ENCODE results near the gene ACRBP.

DNA sequence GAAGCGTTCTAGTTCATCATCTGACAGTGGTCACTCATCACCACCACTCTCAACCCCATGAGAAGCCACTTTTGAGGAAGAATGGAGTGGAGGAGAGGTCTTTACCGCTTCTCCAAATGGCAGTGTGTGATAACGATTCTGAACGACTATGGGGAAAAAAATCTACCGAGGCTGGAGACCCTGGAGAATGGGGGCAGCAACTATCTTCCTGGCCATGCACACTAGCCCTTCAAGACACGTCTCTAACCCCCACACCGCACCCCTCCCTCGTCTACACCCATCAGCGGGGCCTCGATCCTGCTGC lies 15.3 kb upstream of the ACRBP start:
- TF ChIP-seq CTCF (conservative IDR thresholded peaks at IDR 0.05; ENCODE audit: low read depth, low read length) (no peak), EZH2 (IDR thresholded peaks at IDR 0.05; ENCODE audit: low read length, unreplicated experiment) (no peak)

All from PC-3 (cell line).